Effector memory CD4-positive, alpha-beta T cell (primary cell): ENCODE data around the gene SURF6.

Source experiments
- DNase-seq, 3 donors: peaks; one replicate each; pipeline ENCODE4 v3.0.0-alpha.2; 2020
- H3K27ac ChIP-seq: 2 replicates; pipeline ENCODE4 v1.7.0; 2013; ENCODE audit warnings: mild to moderate bottlenecking, low read length, moderate library complexity; ENCODE audit not compliant: insufficient read depth, poor library complexity, severe bottlenecking
- H3K27me3 ChIP-seq: replicated peaks from 2 replicates; pipeline ENCODE4 v1.7.0; 2013; ENCODE audit warnings: mild to moderate bottlenecking, low read length; ENCODE audit not compliant: insufficient read depth, control insufficient read depth, poor library complexity, severe bottlenecking
- H3K36me3 ChIP-seq: 2 replicates; pipeline ENCODE4 v1.7.0; 2013; ENCODE audit warnings: mild to moderate bottlenecking, low read length, moderate library complexity; ENCODE audit not compliant: control insufficient read depth, insufficient read depth
- H3K4me1 ChIP-seq: 2 replicates; pipeline ENCODE4 v1.7.0; 2013; ENCODE audit warnings: low read length, mild to moderate bottlenecking; ENCODE audit not compliant: control insufficient read depth, insufficient read depth, poor library complexity, severe bottlenecking
- H3K4me3 ChIP-seq: 2 replicates; pipeline ENCODE4 v1.7.0; 2013; ENCODE audit warnings: low read length, low read depth, mild to moderate bottlenecking; ENCODE audit not compliant: insufficient read depth, poor library complexity, severe bottlenecking
- H3K9me3 ChIP-seq: 2 replicates; pipeline ENCODE4 v1.7.0; 2013; ENCODE audit warnings: mild to moderate bottlenecking, low read length, moderate library complexity; ENCODE audit not compliant: control insufficient read depth
- total RNA-seq, 3 donors: gene quantifications; one replicate each; lab custom pipeline; 2026; lab: John Stamatoyannopoulos, UW

SURF6 gene
- total RNA-seq, result 26.6 to 41.4 (median 31.6) reads per million in 3 donors

- Histone ChIP-seq H3K27me3 (no peaks in the 10 kb centered on the region), H3K4me3 (peak within 1 kb of the TSS; percentile 70), H3K27ac (peak within 1 kb of the TSS; percentile 64), H3K36me3 (peaks cover 41% of the 10 kb centered on the region), H3K4me1 (peaks cover 16% of the 10 kb centered on the region), H3K9me3 (no peaks in the 10 kb centered on the region)
- peak; percentile 89 for DNase-seq
These were observed at the start of gene SURF6 for GRCh38 chr9:133335924-133336811. SURF6 (minus strand) TSS chr9:133336188; CDS start chr9:133336132, 56 bp downstream.

GRCh38 chr9:133385452-133385851 is 49.5 kb upstream of the SURF6 start:
- H3K36me3 ChIP-seq, result no peaks in the 10 kb centered on the region
- H3K4me3 ChIP-seq, result no peak overlapping the region
- H3K27me3 ChIP-seq, result no peaks in the 10 kb centered on the region
- no peaks in the 10 kb centered on the region for H3K9me3 ChIP-seq
- H3K4me1 ChIP-seq, result no peaks in the 10 kb centered on the region
- no peak for DNase-seq
- H3K27ac ChIP-seq, result no peak overlapping the region

GRCh38 chr9:133384736-133385321 is 48.8 kb upstream of the SURF6 start:
- Histone ChIP-seq H3K27me3 (no peaks in the 10 kb centered on the region), H3K36me3 (no peaks in the 10 kb centered on the region), H3K9me3 (no peaks in the 10 kb centered on the region), H3K4me1 (no peaks in the 10 kb centered on the region), H3K4me3 (no peak overlapping the region), H3K27ac (no peak overlapping the region)
- no peak for DNase-seq

DNA sequence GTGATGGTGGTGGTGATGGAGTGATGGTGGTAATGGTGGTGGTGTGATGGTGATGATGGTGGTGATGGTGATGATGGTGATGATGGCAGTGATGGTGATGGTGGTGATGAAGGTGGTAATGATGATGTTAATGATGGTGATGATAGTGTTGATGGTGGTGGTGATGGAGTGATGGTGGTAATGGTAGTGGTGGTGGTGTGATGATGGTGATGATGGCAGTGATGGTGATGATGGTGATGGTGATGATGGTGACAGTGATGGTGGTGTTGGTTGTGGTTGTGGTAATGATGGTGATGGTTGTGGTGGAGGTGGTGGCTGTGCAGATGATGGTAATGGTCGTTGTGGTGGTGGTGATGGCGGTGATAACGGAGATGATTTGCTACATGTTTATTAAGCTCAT is 47.5 kb upstream of the SURF6 start:
- H3K27ac ChIP-seq, result no peak overlapping the region
- no peak overlapping the region for H3K4me3 ChIP-seq
- H3K27me3 ChIP-seq, result no peaks in the 10 kb centered on the region
- H3K9me3 ChIP-seq, result no peaks in the 10 kb centered on the region
- H3K36me3 ChIP-seq, result no peaks in the 10 kb centered on the region
- DNase-seq, result no peak
- no peaks in the 10 kb centered on the region for H3K4me1 ChIP-seq

DNA sequence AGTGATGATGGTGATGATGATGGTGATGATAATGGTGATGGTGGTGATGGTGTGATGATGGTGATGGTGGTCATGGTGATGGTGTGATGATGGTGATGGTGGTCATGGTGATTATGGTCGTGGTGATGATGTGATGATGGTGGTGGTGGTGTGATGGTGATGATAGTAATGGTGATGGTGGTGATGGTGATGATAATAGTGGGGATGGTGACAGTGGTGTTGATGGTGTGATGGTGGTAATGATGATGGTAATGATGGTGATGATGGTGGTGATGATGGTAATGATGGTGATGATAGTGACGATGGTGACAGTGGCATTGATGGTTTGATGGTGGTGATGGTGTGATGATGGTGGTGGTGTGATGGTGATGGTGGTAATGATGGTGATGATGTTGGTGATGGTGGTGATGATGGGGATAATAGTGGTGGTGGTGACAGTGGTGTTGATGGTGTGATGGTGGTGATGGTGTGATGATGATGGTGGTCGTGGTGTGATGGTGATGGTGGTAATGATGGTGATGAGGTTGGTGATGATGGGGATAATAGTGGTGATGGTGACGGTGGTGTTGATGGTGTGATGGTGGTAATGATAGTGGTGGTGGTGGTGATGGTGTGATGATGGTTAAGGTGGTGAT is 46.6 kb upstream of the SURF6 start:
- Histone ChIP-seq H3K4me3 (no peak overlapping the region), H3K4me1 (no peaks in the 10 kb centered on the region), H3K9me3 (no peaks in the 10 kb centered on the region), H3K27ac (no peak overlapping the region), H3K27me3 (no peaks in the 10 kb centered on the region), H3K36me3 (no peaks in the 10 kb centered on the region)
- no peak for DNase-seq

DNA sequence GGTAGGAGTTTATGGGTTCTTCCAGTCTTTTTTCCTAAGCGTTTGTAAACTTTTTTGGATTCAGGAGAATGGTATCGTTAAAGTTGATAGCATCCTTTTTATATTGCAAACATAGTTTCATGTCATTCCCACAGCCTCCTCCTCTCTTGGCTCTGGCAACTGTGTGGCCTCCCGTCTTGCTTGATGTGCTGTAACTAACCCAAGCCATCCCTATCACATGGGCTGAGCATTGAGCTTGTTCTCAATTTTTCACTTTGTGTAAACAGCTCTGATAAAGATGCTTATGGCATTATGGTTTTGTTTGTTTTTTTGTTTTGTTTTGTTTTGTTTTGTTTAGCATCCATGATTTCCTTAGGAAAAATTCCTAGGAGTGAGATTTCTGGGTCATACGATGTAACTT is 44.7 kb upstream of the SURF6 start:
- H3K4me1 ChIP-seq, result peaks cover 7% of the 10 kb centered on the region
- H3K4me3 ChIP-seq, result no peak overlapping the region
- H3K9me3 ChIP-seq, result no peaks in the 10 kb centered on the region
- no peaks in the 10 kb centered on the region for H3K27me3 ChIP-seq
- no peak for DNase-seq
- no peaks in the 10 kb centered on the region for H3K36me3 ChIP-seq
- H3K27ac ChIP-seq, result no peak overlapping the region

DNA sequence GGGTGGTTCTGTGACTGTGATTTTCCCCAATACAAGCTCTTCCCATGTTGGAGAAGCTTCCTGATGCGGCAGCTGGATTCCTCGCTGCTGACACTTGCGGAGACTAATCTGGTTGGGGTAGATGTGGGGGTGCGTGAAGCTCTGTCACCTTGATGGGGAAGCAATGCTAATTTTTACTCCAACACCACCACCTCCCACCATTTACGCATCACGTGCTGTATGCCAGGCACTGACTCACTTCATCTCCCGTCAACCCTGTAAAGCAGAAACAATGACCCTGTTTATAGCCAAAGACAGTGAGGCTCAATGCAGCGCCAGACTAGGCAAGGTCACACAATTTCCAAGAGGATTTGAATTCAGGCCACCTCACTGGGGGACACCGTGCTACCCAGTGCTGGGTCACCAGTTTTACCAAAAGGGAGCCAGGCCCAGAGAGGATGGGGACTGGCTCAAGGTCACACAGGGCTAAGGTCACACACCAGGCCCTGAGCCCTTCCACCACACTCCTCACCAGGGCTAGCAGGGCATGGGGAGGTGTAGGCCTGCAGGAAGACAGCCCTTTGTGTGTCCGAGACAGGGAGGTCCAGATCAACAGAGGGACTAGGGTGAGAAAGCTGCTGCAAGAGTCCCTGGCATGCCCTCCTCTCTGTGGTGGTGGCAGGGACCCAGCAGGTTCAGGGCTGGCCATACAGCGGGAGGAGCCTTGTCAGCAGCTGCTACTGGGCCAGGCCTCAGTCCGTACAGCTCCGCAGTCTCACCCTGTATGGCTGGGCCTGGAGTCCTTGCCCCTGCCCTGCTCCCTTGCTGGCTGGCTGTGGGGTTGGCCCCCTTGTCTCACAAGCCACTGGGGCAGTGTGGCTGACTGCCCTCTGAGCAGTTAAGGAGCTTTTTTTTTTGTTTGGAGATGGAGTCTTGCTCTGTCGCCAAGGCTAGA is 43.4 kb upstream of the SURF6 start:
- H3K4me1 ChIP-seq, result peaks cover 7% of the 10 kb centered on the region
- no peaks in the 10 kb centered on the region for H3K36me3 ChIP-seq
- no peak for DNase-seq
- H3K27me3 ChIP-seq, result no peaks in the 10 kb centered on the region
- no peaks in the 10 kb centered on the region for H3K9me3 ChIP-seq
- H3K4me3 ChIP-seq, result no peak overlapping the region
- H3K27ac ChIP-seq, result no peak overlapping the region

DNA sequence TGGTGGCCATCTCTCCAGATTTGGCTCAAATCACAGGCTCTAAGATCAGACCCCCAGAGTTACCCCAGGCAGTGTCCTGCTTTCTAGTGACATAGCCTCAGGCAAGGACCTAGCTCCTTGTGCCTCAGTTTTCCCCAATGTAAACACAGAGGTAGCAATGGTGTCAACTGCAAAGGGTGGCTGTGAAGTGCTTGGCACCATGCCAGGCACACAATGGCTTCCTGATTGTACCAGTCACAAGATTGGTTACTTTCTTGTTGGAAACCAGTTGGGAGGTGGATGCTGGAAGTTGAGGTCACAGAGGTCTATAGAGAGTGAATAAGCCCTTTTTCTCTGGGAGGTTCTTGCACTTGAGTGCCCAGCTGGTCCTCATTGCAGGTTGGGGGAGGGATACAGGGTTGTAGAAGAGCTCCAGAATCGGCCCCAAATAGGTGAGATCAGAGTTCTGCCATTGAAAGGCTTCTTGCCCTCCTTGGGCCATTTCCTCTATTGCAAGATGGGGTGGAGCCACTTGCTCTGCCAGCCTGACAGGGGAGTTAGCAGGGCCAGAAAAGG is 42.5 kb upstream of the SURF6 start:
- Histone ChIP-seq H3K36me3 (no peaks in the 10 kb centered on the region), H3K27me3 (no peaks in the 10 kb centered on the region), H3K4me1 (peaks cover 16% of the 10 kb centered on the region), H3K27ac (no peak overlapping the region), H3K4me3 (no peak overlapping the region), H3K9me3 (no peaks in the 10 kb centered on the region)
- no peak for DNase-seq

- DNase-seq, result no peak
These were observed 41.8 kb upstream of the SURF6 start for GRCh38 chr9:133377721-133378216.

More at GRCh38 chr9:133377721-133378216, 41.8 kb upstream of the SURF6 start:
- no peaks in the 10 kb centered on the region for H3K9me3 ChIP-seq
- H3K27ac ChIP-seq, result no peak overlapping the region
- H3K36me3 ChIP-seq, result no peaks in the 10 kb centered on the region
- no peak overlapping the region for H3K4me3 ChIP-seq
- no peaks in the 10 kb centered on the region for H3K27me3 ChIP-seq
- peaks cover 22% of the 10 kb centered on the region for H3K4me1 ChIP-seq
